HG03432 (cell line): ENCODE data around the gene CDC42BPA.
"Not testable (repeated sequence)": the region's sequence is repeated elsewhere in the genome, so short reads cannot be mapped to it uniquely, and the experiment has no call there.

Experiments
- ATAC-seq: cut with Tn5 transposase; IDR thresholded peaks from one replicate; pipeline ENCODE4 v1.9.1; 2021; ENCODE audit warnings: mild to moderate bottlenecking, moderate library complexity; ENCODE audit not compliant: unreplicated experiment

CDC42BPA gene

GRCh38 chr1:227311389-227312001 lies 6.8 kb downstream of the CDC42BPA start:
- ATAC-seq: no peak

DNA sequence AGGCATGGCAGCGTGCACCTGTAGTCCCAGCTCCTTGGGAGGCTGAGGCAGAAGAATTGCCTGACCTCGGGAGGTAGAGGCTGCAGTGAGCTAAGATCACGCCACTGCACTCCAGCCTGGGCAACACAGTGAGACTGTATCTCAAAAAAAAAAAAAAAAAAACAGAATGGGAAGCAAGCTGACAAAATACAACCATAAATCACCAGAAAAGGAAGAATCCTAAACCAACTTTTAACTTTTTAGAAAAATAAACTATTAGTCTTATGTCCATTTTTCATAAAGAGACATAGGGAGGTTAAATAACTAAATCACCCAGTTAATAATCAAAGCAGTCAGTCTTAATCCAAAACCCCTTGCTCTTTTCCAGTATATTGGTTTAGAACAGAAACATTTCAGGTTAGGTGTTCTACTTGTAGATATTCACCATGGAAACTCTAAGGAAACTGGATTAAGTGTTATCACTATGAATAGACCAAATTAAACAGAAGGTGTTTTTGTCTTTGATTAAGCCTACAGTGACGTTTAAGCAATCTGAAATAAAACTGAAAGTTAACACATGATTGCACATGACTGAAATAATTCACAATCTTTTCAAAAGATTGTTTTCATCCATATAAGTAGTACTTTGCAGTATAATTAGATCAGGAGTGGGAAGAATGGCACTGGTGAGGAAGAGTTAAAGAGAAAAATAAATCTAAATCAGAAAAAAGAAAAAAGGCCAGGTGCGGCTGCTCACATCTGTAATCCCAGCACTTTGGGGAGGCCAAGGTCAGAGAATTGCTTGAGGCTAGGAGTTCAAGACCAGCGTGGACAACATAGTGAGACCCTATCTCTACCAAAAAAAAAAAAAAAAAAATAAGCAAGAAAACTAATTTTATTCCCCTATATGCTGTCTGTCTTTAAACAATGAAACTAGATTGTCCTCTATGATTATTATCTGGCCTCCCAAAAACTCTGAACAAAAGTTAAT lies 9.6 kb downstream of the CDC42BPA start:
- ATAC-seq: no peak

DNA sequence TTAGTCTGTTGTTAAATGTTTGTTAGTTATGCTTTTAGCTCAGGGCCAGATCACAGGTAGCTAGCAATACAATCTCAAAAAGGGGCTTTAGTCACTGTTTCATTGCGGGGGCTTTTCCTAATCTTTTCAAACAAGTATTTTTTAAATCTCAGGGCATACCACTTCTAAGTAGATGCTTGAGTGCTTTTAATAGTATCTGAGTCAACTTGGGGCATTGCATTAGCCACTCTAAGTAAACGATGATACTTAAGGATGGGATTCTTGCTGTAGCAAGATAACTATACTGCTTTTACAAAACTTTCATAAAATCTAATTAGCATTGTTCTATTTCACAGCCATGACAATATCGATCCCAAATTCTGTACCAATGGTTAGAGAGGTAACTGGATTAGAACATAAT lies 11.6 kb downstream of the CDC42BPA start:
- ATAC-seq: no peak

GRCh38 chr1:227305894-227306626 lies 12.2 kb downstream of the CDC42BPA start:
- ATAC-seq: no peak

DNA sequence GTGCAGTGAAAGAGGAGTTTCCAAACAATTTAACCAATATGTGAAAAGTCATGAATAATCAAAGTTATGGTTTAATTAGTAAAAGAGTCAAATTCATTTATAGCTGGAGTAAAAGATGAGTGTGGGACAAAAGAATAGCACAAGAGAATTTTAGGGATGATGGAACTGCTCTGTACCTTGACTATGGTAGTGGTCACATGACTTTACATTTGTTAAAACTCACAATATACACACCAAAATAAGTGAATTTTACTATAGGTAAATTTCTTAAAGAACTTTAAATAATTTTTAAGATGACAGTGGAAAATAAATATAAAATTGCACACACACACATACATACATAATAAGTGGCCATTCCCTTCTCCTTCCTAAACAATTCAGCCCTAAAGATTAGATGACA lies 13.6 kb downstream of the CDC42BPA start:
- ATAC-seq: no peak

GRCh38 chr1:227303662-227304061 lies 14.6 kb downstream of the CDC42BPA start:
- no peak for ATAC-seq

DNA sequence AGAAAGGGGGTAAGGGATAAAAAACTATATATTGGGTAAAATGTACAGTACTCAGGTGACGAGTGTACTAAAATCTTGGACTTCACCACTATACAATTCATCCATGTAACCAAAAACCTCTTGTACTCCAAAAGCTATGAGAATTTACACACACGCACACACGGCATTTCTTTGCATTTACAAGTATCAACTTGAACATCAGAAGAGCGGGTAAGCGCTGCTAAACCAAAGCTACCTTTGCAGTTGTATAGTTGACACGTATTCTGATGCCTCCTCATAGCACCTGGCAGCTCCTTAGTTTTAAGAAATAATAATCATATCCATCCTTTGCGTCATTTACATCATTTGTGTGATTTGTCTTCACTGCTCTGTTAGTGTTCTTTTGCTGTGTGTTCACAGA lies 17.6 kb downstream of the CDC42BPA start:
- ATAC-seq: no peak

DNA sequence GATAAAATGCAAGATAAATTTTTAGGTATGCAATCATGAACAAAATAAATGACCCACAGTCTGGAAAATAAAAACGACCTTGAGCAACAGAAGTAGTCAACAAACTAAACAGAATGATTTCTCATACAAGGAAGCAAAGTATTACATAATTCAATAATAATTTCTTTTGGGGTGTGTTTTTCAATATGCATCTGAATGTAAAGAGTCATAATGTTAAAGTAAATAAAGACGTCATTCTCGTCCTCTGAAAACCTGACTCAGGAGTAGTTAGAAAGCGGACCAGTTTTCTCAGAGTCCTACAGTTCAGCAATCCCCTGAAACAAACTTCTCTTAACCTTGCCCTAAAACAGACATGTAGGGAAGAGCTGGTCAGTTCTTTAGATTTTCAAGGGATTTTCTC lies 18.6 kb downstream of the CDC42BPA start:
- no peak for ATAC-seq

- no peak for ATAC-seq
These were observed 19.1 kb downstream of the CDC42BPA start for GRCh38 chr1:227299241-227299627.

DNA sequence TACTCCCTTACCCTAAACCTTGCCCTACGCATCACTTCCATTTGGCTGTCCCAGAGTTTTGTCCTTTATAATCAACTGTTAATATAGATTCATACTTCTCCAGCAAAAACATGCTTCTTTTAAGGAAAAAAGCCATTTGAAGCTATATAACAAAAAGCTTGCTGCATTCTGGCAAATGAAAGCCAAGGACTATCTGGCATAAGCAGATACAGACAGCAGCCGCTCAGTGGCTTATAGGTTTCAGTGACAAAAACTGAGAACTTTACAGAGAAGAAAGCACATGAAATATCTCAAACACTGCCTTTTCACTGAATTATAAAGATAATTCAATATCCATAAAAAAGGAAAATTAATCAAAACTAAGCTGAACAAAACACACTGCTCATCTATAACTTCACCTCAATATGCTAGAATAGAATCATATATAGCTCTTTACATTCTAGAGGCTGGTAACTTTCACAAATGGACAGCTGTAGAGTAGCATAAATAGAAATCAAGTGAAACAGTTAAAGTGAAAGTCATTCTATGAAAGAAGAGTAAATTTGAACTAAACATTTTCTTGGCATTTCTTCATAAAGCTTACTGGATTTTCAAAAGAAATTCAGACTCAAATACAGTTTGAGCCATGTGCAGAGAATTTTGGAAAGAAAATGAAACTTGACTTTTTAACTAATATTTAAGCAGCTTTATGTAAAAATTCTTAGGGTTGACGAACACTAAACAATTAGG lies 19.6 kb downstream of the CDC42BPA start:
- no peak for ATAC-seq

DNA sequence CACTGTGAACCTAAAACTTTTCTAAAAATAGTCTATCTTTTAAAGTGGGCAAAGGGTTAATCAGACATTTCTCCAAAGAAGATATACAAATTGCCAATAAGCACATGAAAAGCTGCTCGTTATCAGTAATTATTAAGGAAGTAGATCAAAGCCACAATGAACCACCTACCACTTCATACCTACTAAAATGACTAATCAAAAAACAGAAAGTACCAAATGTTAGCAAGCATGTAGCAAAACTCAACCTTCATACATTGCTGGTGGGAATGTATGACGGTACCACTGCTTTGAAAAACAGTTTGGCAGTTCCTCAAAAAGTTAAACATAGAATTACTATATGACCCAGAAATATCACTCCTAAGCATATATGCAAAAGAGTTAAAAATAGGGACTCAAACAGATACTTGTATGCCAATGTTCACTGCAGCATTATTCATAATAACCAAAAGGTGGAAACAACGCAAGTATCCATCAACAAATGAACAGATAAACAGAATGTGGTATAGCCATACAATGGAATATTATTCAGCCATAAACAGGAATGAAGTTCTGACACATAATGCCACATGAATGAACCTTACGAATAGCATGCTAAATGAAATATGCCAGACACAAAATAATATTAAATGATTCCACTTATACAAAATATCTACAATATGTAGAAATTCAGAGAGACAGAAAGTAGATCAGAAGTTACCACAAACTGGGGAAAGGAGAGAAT lies 21.1 kb downstream of the CDC42BPA start:
- no peak for ATAC-seq

- ATAC-seq: no peak
These were observed 22.7 kb downstream of the CDC42BPA start for GRCh38 chr1:227295609-227296008.

DNA sequence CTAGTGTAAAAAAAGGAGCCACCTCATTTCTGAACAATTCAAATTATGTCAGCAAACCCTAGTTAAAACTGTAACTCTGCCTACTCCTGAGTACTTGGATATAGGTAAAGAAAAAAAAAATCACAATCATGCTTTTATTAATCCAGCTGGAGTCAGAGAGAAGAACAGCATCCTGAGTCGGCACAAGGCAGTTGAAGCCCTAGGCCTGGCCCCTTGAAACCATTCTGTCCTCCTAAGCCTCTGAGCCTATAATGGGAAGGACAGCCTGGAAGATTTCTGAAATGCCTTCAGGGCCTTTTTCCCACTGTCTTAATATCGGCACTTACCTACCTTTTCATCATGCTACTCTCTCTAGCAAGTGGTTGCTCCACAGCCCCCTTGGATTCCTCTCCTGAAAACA lies 32.5 kb downstream of the CDC42BPA start:
- no peak for ATAC-seq

DNA sequence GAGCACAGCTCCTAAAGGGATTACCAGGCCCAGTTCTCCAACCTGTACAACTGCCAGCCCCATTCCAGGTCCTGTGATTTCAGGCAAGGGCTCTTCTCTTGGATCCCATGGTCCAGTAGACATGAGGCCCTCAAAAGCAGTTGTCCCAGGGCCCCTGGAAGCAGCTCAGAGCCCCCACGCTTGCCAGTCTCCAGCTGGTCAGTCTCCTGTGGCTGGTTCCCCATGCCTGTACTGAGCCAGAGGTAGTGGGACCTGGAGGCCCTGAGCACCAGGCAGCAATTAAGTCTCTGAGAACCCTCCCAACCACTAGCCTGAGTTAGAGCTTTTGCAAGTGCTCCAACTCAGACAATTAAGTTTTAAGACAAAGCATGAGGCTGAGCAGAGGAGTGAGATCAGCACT lies 36.9 kb downstream of the CDC42BPA start:
- ATAC-seq: no peak

DNA sequence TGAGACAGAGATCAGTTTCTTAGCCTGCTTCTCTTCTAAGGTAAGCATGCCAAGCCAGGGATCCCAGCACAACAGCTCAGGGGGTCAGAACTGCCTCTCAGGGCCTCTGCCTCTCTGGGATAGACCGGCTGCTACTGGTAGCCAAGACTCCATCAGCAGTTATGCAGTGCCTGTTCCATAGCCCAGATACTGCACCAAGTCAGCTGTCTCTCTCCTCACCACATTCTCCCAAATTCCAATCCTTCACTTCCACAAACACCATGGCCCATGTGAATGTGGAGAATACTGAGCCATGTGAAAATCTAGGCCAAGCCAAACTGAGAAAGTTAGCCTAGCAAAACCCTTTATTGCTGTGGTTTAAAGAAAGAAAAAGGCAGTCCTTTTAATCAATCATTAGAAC lies 37.5 kb downstream of the CDC42BPA start:
- no peak for ATAC-seq

DNA sequence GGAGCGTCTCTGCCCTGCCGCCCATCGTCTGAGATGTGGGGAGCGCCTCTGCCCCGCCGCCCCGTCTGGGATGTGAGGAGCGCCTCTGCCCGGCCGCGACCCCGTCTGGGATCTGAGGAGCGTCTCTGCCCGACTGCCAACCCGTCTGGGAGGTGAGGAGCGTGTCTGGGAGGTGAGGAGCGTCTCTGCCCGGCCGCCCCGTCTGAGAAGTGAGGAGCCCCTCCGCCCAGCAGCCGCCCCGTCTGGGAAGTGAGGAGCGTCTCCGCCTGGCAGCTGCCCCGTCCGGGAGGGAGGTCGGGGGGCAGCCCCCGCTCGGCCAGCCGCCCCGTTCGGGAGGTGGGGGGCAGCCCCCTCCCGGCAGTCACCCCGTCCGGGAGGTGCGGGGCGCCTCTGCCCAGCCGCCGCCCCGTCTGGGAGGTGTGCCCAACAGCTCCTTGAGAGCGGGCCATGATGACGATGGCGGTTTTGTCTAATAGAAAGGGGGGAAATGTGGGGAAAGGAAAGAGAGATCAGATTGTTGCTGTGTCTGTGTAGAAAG lies 42.1 kb downstream of the CDC42BPA start:
- ATAC-seq: not testable (repeated sequence)

DNA sequence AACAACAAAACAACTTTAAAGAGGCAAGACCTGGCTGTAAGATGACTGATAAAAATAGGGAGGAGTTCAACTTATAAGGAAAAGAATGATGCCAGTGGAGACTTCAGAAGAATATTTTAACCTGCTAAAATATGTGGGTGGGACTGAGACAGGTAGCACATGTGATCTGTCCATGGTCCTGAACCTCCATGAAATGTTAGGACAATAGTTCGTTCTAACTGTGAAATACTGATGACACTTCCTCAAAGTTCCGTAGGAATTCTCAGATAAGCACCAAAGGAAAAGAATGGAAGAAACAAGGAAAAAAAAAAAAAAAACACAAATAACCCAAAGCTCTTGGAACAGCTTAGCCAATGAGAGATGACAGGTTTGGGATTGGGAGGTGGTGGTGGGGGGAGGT lies 44.7 kb downstream of the CDC42BPA start:
- no peak for ATAC-seq

GRCh38 chr1:227272428-227272827 lies 45.9 kb downstream of the CDC42BPA start:
- no peak for ATAC-seq

GRCh38 chr1:227270554-227270953 lies 47.7 kb downstream of the CDC42BPA start:
- ATAC-seq: no peak

DNA sequence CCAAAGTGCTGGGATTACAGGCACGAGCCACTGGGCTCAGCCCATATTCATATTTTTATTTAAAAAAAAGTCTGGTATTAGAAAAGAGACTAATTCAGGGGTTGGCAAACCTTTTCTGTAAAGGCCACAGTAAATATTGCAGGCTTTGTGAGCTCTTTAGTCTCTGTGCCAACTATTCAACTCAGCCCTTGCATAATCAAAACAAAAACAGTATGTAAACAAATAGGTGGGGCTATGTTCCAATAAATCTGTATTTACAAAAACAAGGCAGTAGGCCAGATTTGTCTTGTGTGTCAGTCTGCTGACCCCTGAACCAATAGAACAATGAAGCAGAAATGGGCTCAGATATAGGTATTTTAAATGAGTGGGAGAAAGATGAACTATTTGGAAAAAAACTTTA lies 49.3 kb downstream of the CDC42BPA start:
- ATAC-seq: no peak
